ENCODE data around the gene GABRD.

Gene GABRD

GRCh38 chr1:2074396-2074795, 55.3 kb downstream of the GABRD start:
- Histone ChIP-seq H3K4me3 (ENCODE audit: low read depth in 1 of 2, low read length in 1 of 2) (no peak overlapping the region), H3K27me3 (no peaks in the 10 kb centered on the region), H3K27ac (no peak overlapping the region), H3K36me3 (no peaks in the 10 kb centered on the region), H3K9me3 (no peaks in the 10 kb centered on the region), H3K4me1 (ENCODE audit: control insufficient read depth in 1 of 2, insufficient read depth in 1 of 2, low read depth in 1 of 2, low read length in 1 of 2) (no peaks in the 10 kb centered on the region)
- TF ChIP-seq CTCF (IDR thresholded peaks at IDR 0.05) = no peak

GRCh38 chr1:2074944-2075740, 56.0 kb downstream of the GABRD start:
- Histone ChIP-seq H3K27ac (no peak overlapping the region), H3K4me1 (ENCODE audit: control insufficient read depth in 1 of 2, insufficient read depth in 1 of 2, low read depth in 1 of 2, low read length in 1 of 2) (no peaks in the 10 kb centered on the region), H3K36me3 (no peaks in the 10 kb centered on the region), H3K27me3 (no peaks in the 10 kb centered on the region), H3K9me3 (no peaks in the 10 kb centered on the region), H3K4me3 (ENCODE audit: low read depth in 1 of 2, low read length in 1 of 2) (no peak overlapping the region)
- no peak for TF ChIP-seq CTCF (IDR thresholded peaks at IDR 0.05)

GRCh38 chr1:2076826-2077225, 57.7 kb downstream of the GABRD start:
- Histone ChIP-seq H3K27ac (no peak overlapping the region), H3K36me3 (no peaks in the 10 kb centered on the region), H3K4me1 (ENCODE audit: control insufficient read depth in 1 of 2, insufficient read depth in 1 of 2, low read depth in 1 of 2, low read length in 1 of 2) (no peaks in the 10 kb centered on the region), H3K9me3 (no peaks in the 10 kb centered on the region), H3K4me3 (ENCODE audit: low read depth in 1 of 2, low read length in 1 of 2) (no peak overlapping the region), H3K27me3 (no peaks in the 10 kb centered on the region)
- no peak for TF ChIP-seq CTCF (IDR thresholded peaks at IDR 0.05)

- no peak overlapping the region for H3K27ac ChIP-seq
These were observed 59.0 kb downstream of the GABRD start for GRCh38 chr1:2078170-2078569.

GRCh38 chr1:2079396-2080085, 60.4 kb downstream of the GABRD start:
- no peak for TF ChIP-seq CTCF (IDR thresholded peaks at IDR 0.05)
- no peak overlapping the region for H3K27ac ChIP-seq
- H3K4me3 ChIP-seq (ENCODE audit: low read depth in 1 of 2, low read length in 1 of 2) = no peak overlapping the region
- H3K27me3 ChIP-seq = no peaks in the 10 kb centered on the region
- no peaks in the 10 kb centered on the region for H3K36me3 ChIP-seq
- no peaks in the 10 kb centered on the region for H3K9me3 ChIP-seq
- no peaks in the 10 kb centered on the region for H3K4me1 ChIP-seq (ENCODE audit: control insufficient read depth in 1 of 2, insufficient read depth in 1 of 2, low read depth in 1 of 2, low read length in 1 of 2)

More at GRCh38 chr1:2078170-2078569, 59.0 kb downstream of the GABRD start:
- no peaks in the 10 kb centered on the region for H3K4me1 ChIP-seq (ENCODE audit: control insufficient read depth in 1 of 2, insufficient read depth in 1 of 2, low read depth in 1 of 2, low read length in 1 of 2)
- H3K27me3 ChIP-seq = no peaks in the 10 kb centered on the region
- TF ChIP-seq CTCF (IDR thresholded peaks at IDR 0.05) = no peak
- no peaks in the 10 kb centered on the region for H3K9me3 ChIP-seq
- no peaks in the 10 kb centered on the region for H3K36me3 ChIP-seq
- H3K4me3 ChIP-seq (ENCODE audit: low read depth in 1 of 2, low read length in 1 of 2) = no peak overlapping the region

Measured in neutrophil (primary cell).